HG02759 (cell line): ENCODE results near the gene ERFL.

Experiments
- ATAC-seq: cut with Tn5 transposase; IDR thresholded peaks from one replicate; pipeline ENCODE4 v1.9.1; 2021; ENCODE audit warnings: mild to moderate bottlenecking, moderate library complexity; ENCODE audit not compliant: unreplicated experiment

ERFL gene

DNA sequence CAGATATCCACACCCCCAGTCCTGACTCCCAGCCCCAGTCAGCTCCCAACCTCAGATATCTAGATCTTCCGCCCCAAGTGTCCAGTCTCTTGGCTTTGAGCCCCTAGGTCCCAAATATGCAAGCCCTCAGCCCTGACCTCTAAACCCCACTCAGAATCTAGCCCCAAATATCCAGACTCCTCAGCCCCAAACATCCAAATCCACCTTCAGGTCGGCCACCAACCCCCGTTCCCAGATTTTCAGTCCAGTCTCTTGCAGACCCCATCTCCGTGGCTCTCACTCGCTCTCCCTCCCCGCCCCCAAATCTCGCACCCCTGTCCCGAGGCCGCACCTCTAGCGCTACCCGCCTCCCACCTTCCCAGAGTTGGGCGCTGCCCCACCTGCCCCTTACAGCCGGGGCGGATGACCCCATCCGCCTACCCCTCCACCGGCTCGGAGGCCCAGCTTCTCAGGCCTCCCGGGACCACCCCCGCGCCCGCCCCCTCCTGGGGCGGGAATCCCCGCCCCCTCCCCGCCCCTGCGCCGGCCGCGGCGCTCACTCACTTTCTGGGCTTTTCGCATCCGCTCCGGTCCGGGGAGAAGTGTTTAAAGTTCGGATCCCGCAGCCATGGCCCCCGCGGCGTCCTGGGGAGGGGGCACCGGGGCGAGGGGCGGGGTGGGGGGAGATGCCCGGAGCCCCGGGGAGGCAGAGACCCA is 604 bp downstream of the ERFL start:
- ATAC-seq = no peak

DNA sequence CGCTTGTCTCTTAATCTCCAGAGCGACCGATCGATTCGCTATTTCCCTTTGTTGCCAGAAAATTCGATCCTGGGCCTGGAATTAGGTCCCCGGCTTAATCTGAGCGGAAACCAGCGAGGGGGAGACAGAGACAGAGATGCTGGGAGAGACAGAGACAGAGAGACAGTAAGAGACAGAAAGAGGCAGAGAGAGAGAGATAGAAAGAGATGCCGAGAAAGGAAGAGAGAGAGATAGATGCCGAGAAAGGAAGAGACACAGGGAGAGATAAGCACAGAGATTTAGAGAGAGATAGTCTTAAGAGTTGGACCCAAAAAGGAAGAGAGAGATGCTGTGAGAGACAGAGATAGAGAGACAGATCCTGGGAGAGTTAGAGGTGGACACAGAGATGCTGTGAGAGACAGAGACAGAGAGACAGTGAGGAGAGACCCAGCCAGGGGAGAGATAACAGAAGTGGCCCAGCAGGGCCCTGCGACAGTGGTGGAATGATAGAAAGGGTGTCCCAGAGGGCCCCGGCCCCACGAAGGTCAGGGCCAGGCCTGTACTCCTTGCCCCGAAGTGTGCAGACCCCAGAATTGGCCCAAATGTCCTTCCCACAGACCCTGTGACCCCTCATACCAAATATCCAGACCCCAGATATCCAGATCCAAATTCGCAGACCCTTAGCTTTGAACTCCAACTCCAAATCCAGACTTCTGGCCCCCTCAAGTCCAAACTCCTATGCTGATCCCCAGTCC is 1.3 kb downstream of the ERFL start:
- no peak for ATAC-seq

DNA sequence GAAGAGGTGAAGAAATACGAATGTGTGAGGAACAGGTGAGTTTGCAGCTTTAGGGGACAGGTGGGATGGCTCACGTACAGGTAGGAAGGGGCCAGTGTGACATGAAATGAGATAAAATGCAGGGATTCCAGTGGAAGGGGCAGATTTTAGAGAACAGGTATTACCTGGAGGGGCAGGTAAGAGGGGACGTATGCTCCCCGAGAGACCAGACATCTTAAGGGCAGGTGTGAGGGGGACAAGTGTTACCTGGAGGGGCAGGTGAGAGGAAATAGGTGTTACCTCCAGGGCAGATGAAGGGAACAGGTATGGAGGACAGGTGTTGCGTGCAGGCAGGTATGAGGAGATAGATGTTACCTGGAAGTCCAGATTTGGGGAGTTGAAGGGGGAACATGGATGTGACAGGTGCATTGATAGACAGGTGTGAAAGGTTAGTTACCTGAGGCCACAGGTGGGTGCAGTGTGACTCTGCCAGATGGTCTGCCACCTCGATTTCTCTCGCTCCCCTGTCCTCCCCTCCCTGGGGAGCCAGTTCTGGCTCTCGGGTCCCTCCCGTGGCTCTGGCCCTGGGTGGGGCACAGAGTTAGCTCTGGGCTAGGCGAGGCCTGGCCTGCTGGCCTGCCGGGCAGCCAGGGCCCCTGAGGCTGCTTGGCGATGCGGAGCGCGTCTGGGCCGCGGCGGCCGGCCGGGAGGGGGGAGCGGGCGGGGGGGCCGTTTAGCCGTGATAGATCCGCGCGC is 2.1 kb downstream of the ERFL start:
- ATAC-seq = no peak

DNA sequence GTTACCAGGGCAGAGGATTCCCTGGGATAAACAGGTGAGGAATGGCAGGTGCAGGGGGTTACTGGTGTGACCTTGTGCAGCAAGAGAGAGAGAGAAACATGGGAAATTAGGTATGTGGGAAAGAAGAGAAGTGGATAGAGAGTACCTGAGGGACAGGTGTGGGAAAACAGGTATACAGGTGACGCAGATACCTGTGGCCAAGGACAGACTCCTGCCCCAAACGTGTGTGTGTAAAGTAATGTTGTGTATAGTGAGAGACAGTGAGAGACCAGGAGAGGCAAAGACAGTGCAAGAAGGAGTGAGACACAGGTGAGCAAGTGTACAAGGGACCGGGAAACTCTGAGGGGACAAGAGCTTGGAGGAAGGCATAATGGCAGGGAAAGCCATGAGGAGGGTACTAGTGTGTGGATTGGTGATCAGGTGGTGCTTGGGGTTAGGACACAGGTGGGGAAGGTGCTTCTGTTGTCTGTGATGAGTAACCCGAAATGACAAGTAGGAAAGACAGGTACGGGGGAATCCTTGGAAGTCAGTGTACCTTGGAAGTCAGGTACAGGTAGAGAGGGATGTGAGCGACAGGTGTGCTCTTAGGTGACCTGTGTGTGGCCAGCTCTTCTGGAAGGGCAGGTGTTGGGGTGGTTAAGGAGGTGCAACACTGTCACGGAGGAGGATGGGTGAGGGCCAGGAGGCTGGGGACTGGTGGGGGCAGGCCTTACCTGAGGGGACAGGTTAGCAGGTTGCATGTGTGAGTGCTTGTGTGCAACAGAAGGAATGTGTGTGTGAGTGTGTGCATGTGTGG is 2.8 kb downstream of the ERFL start:
- ATAC-seq = no peak

DNA sequence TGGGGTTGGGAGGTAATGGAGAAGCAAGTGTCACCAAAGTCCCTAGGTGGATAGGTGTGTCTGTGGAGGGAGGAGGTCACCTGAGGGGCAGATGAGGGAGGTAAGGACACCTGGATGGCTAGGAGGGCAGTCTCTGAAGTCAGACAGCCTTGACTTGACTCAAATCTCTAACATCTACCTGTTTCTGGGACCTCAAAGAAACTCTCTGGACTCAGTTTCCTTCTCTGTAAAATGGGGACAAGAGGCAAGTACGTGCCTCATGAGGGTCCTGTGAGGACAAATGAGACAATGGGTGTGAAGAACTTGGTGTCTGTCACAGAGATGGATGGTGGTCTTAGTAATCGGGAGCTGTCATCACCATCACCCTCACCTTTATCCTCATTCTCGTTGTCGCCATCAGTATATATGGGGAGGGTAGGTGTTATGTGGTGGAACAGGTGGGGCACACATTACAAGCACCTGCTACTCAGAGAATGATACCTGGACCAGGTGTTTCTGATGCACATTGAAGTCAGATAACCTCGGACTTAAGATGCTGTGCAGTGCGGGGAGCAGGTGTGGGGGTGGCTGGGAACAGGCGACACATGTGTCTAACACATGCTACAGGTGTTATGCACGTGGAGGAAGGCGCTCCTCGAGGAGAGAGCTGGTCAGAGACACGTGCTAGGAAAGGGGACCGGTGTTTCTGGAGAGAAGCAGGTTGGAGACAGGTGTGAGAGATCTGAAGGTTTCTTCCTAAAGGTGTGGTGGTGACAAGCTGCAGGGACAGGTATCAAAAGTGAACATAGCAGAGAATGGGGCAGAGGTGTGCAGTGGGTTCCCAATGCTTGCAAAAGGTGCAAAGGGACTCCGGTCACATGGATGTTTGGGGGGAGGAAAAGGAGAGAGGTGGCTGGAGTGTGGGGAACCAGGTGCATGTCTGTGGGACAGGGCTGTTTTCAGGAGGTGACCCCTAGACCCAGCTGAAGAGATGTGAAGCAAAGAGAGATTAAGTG is 3.8 kb downstream of the ERFL start:
- no peak for ATAC-seq

DNA sequence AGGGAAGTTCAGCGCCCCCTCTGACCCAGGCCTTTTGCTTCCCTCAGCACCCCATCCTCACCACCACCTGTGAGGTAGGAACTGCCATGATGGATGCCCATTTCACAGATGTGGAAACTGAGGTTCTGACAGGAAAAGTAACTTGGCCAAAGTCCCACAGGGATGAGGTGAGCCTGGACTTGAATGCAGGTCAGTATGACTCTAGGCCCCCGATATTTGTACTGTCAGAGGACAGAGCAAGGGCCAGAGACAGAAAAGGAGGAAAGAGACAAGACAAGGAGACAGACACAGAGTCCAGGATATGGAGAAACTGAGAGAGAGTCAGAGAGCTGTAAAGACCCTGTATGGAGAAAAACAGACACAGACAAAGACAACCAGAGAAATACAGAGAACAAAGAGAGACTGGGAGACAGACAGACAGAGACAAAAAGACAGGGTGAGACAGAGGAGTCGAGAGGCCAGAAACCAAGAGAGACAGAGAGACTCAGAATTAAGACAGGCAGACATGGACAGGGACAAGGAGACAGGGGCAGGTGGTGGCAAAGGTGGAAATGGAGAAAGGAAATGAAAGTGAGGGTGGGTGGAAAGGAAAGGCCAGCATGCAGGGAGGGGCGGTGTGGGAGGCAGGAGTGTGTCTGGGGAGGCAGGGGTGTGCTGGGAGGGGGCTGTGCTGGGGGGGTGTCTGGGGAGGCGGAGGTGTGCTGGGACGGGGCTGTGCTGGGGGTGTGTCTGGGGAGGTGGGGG is 5.0 kb downstream of the ERFL start:
- no peak for ATAC-seq

DNA sequence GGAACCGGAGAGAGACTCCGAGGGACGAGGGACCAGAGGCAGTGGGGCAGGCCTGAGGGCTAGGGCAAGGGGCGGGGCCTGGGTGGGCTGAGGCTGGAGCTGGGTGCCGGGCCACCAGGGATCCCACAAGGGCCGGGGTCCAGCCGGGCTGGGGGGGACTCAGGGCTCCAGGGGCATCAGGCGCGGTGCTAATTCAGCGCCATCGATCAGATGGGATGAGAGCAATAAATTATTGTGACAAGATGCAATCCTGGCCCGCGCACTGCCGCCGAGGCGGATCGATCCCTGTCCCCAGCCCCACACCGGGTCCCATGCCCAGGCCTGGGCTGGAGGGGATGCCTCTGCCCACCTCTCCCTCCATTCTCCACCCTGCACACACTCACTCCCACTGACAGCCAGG is 5.7 kb downstream of the ERFL start:
- ATAC-seq = no peak

DNA sequence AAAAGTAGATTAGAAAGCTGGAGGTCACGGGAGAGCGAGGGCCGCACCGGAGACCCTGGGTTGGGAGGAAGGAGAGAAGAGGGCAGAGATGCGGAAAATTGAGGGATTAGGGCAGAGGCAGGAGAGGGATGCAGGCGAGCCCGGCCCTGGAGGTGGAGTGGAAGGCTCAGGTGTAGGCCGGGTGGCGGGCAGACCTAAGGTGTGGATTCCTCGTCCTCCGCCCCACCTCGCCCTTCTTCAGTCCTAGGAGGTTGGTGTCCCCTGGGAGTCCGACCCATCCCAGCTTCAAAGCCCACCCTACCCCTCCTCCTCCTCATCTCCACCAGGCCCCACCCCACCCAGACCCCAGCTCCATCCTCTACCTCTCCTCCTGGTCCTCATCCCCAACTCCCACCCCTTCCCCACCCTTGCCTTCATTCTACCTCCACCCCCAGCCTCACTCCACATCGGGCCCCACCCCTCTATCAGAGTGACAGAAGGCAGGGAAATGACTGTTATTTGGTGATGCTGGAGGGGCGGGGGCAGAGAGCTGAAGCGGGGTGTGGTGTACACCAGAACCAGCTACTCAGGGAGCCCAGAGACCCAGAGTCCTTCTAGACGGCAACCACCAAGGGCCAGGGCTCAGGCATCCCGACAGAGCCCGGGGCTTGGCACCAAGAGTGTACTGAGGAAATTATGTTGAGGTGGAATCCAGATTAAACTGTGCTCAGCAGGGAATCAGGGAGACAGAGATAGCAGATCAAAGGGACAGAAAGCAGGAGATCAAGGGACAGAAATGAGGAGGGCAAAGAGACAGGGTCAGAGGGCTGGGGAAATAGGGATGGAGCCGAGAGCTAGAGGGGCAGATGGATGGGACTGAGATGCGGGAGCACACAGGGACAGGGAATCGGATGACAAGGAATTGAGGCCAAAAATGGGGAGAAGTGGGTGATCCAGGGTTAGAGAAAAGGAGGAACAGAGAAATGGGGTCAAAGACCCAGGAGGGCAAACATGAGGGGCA is 6.4 kb downstream of the ERFL start:
- no peak for ATAC-seq

DNA sequence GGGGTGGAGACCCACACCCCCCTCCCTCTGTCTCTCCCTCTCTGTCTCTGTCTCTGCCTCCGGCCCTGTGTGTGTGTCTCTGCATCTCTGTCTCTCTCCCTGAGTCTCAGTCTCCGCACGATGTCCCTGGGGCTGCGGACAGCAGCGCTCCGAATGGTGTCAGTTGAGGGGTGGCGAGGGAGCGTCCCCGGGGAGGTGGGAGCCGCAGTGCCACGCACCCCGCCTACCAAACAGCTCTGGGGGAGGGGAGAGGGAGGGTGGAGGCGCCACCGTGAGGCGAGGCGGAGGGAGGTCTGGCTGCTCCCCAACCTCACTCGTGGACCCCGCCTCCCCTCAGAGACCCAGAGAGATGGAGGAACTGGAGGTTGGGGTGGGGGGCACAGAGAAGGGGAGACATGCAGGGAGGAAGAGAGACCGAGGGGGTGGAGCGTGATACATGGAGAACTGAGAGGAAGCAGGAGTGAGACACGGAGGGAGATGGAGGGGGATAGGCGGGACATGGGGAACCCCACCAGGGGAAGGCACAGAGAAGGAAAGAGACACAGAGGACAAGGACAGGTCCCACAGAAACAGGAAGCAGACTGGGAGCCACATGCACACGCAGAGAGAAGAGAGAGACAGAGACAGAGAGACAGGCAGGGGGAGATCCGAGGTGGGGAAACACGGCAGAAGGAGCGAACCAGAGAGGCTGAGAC is 7.2 kb downstream of the ERFL start:
- ATAC-seq = no peak

DNA sequence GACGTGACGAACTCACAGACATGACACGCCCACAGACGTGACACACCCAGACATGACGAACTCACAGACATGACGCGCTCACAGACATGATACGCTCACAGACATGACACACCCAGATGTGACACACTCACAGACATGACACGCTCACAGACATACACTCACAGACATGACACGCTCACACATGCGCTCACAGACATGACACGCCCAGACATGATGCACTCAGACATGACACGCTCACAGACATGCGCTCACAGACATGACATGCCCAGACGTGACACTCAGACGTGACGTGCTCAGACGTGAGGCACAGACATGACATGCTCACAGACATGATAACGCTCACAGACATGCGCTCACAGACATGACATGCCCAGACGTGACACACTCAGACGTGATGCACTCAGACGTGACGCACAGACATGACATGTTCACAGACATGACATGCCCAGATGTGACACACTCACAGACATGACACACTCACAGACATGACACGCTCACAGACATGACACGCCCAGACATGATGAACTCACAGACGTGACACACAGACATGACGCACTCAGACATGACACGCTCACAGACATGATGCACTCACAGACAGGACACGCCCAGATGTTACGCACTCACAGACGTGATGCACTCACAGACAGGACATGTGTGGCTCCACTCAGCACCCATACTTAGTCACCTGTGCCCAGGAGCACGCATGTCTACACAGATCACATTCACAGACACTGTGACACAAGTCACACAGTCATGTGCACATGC is 8.1 kb downstream of the ERFL start:
- no peak for ATAC-seq

DNA sequence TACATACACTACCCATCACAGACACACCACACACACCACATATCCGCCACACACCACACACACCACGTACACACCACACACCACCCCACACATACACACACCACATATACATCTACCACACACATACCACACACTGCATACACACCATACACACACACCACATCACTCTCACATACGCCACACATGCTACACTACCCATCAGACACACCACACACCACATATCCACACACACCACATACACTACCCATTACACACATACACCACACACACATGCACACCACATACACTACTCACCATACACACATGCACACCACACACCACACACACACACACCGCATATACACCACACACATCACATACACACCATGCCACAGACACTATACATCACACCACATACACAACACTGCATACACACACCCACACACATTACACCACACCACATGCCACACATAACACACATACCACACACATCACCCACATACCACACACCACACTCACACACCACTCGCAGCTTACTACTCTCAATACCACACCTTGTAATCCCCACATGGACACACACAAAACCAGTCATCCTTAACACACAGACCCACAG is 9.5 kb downstream of the ERFL start:
- ATAC-seq = no peak

DNA sequence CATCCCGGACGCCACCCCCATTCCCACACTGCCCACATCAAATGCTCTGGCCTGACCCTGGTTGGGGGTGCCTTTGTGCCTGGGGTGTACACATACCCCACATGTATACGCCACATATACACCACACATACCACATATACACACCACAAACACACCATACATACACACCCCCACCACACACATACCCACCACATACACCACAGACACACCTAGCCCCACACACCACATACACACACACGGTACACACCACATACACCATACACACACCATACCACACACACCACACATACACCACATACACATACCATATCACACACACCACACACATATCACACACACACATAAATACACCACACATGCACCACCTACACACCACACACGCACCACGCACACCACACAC is 10.2 kb downstream of the ERFL start:
- no peak for ATAC-seq

DNA sequence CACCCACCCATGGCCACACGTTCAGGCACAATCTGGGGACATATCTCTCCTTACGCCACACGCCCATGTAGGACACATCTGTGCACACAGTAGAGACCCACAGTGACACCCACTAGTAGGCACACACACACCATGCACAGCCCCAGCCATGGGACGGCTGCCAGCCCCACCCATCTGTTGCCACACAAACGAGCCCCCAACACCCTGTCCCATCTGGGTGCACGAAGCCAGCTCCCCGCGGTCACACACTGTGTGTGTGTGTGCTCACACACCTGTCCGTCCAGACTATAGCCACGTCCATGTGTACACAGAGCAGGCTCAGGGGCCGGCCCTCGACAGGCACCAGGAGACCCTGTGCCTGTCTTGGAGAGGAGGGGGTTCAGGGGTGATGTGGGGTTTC is 10.6 kb downstream of the ERFL start:
- no peak for ATAC-seq

DNA sequence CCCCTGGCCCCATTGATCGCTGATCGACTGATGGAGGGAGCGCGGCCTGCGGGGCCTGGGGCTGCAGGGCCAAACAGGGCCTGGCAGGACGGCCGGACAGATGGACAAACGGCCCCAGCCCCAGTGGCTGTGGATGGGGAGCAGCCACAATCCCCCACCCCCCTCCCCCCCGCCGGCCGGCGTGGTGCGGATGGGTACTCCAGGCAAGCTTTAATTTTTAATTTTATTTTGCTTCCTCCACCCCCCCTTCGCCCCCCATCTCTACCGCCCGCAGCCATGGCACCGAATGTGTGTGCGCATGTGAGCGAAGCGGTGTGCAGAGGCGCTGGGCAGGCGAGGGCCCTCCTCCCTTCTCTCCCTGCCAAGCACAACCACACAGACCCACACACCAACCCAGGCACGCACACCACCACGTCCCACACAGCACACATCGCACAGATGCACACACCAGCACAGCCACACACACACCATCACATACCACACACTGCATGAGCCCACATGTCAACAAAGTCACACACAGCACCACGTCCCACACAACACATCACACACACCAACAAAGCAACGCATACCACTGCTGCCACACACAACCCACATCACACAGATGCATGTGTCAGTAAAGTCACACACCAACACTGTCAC is 12.4 kb downstream of the ERFL start:
- ATAC-seq = no peak

DNA sequence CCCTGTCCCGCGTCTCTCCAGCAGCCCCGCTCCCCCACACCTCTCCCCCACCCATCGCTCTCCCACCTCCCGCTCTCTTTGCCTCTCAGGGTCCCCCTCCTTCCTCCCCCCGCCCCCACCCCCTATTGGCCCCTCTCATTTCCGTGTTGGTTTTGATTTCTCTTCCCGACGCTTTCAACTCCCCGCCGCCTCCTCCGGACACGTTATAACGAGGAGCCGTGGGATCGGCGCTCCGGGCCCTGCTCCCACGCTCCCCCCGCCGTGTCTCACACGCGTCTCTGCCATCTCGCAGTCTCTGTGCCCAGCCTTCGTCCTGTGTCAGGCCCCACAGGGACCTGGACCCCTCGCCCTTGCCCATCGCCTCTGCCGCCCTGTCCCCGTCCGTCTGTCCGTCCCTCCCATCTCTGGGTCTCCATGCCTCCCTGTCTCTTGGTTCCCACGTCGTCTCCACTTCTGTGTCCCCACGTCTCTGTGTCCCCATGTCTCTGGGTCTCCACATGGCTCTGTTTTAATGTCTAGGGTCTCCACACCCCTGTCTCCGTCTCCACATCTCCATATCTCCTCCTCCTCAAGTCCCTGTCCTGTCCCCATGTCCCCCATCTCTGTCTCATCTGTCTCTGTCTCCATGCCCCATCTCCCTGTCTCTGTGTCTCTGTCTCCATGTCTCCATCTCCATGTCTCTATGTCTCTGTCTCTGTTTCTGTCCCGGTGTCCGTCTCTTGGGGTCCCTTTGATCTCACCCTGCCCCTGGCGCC is 13.1 kb downstream of the ERFL start:
- no peak for ATAC-seq
